Measurements from ENCODE around the gene KCTD7. TPM values are rescaled to one million over a fixed set of nuclear protein-coding genes. Genes with fewer than 3 reads are reported as not detected.
A peak's percentile ranks its signal among the peaks of the same experiment; 100 is the strongest.
"Not testable (repeated sequence)": the region's sequence is repeated elsewhere in the genome, so short reads cannot be mapped to it uniquely, and the experiment has no call there.

The KCTD7 gene
- polyA plus RNA-seq, 2 of the 4 experiments (the other 2 are of a cell fraction) = 9.7 to 10.3 TPM

DNA sequence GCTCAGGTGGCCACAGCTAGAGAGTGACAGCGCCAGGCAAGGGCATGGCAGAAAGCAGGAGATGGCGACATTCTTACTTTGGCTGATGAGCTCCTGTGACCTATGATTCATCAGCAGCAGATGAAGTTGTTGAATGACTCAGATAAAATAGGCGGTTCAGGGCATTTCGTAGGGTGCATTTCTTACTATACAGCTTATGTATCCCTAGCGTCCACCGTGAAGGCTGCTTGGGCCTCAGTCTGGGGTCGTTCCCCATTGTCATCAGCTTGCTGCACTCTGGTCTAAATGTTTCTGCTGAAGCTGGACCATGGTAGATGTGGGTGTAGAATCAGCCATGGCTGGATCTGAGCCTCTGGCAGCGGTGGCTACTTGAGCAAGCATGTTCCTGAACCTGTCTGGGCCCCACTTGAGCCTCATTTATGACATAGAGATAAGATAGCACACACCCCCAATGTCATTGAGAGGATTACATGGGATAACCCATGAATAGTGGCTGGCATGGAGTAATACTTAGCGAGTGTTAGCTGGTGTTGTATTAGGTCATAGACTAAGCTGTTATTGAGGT lies 7.4 kb downstream of the KCTD7 start:
- not testable (repeated sequence) for H3K4me3 ChIP-seq, H3K9me3 ChIP-seq
- TF ChIP-seq FOSL2 (IDR thresholded peaks at IDR 0.05) (0 out of 2 replicates have a peak, but pooled peaks have one; percentile 34), FOSL2 (CRISPR knock-in tag; IDR thresholded peaks at IDR 0.05) (peak; percentile 80)
- ATAC-seq (peak; percentile 92 to 97), DNase-seq (ENCODE audit: low read depth in 1 of 2, low spot score in 1 of 2) (peak in 1 of 2 experiments; percentile 61), FAIRE-seq (peak; percentile 98)
- ChIA-PET CTCF (interaction anchor here (1.0 to 1.1 kb wide), 2 partner anchors 19 to 79 kb away, joined by 3 to 4 read pairs; no protein-coding TSS in a partner anchor), POLR2A (interaction anchor here (2.8 kb wide), 1 partner anchor 18 kb away, joined by 10 read pairs; no protein-coding TSS in a partner anchor)
- WGBS (ENCODE audit: missing lambda C conversion rate) = 15% methylated on average over 8 of the region's 9 CpGs
- Histone ChIP-seq H3K27ac (peak overlapping the region; percentile 80 to 89), H3K4me2 (peak overlapping the region; percentile 86), H3K4me1 (peaks cover 34% of the 10 kb centered on the region)

DNA sequence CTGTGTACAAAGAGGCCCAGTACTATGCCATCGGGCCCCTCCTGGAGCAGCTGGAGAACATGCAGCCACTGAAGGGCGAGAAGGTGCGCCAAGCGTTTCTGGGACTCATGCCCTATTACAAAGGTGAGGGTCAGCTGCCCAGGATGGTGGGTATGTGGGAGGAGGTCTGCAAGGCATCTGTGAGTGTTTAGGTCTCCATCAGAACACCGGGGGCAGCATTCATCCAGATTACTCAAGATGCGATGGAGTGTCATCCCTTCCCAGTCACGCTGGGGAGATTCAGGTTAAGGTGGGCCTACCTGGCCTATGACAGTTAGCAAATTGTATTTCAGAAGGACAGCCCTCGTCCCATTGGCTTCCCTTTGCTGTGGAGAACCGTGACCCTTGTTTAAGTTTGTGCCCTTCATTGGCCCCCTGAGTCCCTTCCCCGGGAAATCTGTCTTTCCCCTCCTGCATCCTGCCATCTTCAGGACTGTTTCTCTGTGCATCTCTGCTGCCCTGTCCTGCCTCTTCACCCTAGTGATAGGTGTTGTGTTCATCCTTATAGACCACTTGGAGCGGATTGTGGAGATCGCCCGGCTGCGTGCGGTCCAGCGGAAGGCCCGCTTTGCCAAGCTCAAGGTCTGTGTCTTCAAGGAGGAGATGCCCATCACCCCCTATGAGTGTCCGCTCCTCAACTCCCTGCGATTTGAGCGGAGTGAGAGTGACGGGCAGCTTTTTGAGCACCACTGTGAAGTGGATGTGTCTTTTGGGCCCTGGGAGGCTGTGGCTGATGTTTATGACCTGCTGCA lies 9.8 kb downstream of the KCTD7 start:
- no peak for FAIRE-seq

DNA sequence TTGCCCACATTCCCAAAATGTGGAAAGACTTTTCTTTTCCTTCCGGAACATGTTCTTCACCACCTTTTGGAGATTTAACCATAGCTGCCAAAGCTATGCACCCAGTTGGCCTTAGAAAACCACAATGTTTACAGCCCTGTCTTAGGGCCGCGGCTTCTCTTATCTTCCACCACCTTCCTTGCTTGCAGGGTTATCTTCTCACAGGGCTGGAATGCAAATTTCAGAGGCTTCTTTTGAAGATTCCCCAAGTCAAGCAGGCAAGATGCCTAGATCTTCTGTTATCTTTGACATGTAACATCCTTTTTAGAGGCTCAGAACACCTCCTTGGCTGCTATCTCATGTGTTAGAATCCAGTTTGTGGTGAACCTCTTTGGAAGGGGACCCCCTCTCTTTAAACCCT lies 11.1 kb downstream of the KCTD7 start:
- FAIRE-seq (no peak), ATAC-seq (no peak), DNase-seq (ENCODE audit: low read depth in 1 of 2, low spot score in 1 of 2) (no peak)
- H3K4me3 ChIP-seq = no peak overlapping the region
- ChIA-PET CTCF (interaction anchor here (0.9 kb wide), 1 partner anchor 14 kb away, joined by 3 read pairs; no protein-coding TSS in a partner anchor), POLR2A (no interaction called here)
- no peak overlapping the region for H3K27ac ChIP-seq
- TF ChIP-seq RCOR1 (IDR thresholded peaks at IDR 0.05; ENCODE audit: low read depth, low read length) (no peak), KDM5A (IDR thresholded peaks at IDR 0.05) (no peak), NR3C1 (IDR thresholded peaks at IDR 0.05) (no peak), NFE2L2 (conservative IDR thresholded peaks at IDR 0.05; ENCODE audit: low read length) (no peak), RNF2 (IDR thresholded peaks at IDR 0.05; ENCODE audit: borderline replicate concordance, low read depth) (no peak), ZSCAN20 (CRISPR knock-in tag; IDR thresholded peaks at IDR 0.05) (no peak), JUNB (IDR thresholded peaks at IDR 0.05) (no peak), HOXB5 (CRISPR knock-in tag; IDR thresholded peaks at IDR 0.05) (no peak), MYC (IDR thresholded peaks at IDR 0.05; ENCODE audit: borderline replicate concordance, low read length) (no peak), EHF (CRISPR knock-in tag; IDR thresholded peaks at IDR 0.05) (no peak), TP53 (CRISPR knock-in tag; IDR thresholded peaks at IDR 0.05) (no peak), CEBPB (IDR thresholded peaks at IDR 0.05) (no peak), CBX8 (IDR thresholded peaks at IDR 0.05) (no peak), ZNF302 (CRISPR knock-in tag; IDR thresholded peaks at IDR 0.05) (no peak)
- TF ChIP-seq, protein P1, sequence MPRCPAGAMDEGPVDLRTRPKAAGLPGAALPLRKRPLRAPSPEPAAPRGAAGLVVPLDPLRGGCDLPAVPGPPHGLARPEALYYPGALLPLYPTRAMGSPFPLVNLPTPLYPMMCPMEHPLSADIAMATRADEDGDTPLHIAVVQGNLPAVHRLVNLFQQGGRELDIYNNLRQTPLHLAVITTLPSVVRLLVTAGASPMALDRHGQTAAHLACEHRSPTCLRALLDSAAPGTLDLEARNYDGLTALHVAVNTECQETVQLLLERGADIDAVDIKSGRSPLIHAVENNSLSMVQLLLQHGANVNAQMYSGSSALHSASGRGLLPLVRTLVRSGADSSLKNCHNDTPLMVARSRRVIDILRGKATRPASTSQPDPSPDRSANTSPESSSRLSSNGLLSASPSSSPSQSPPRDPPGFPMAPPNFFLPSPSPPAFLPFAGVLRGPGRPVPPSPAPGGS (IDR thresholded peaks at IDR 0.05) = no peak
- TF ChIP-seq, protein P2, sequence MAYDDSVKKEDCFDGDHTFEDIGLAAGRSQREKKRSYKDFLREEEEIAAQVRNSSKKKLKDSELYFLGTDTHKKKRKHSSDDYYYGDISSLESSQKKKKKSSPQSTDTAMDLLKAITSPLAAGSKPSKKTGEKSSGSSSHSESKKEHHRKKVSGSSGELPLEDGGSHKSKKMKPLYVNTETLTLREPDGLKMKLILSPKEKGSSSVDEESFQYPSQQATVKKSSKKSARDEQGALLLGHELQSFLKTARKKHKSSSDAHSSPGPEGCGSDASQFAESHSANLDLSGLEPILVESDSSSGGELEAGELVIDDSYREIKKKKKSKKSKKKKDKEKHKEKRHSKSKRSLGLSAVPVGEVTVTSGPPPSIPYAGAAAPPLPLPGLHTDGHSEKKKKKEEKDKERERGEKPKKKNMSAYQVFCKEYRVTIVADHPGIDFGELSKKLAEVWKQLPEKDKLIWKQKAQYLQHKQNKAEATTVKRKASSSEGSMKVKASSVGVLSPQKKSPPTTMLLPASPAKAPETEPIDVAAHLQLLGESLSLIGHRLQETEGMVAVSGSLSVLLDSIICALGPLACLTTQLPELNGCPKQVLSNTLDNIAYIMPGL (CRISPR knock-in tag; IDR thresholded peaks at IDR 0.05; ENCODE audit: borderline replicate concordance) = no peak
- peaks cover 30% of the 10 kb centered on the region for H3K4me1 ChIP-seq
- H3K4me2 ChIP-seq = no peak overlapping the region
- 92% methylated on average over 3 of the region's 3 CpGs for WGBS (ENCODE audit: missing lambda C conversion rate)
- no peaks in the 10 kb centered on the region for H3K9me3 ChIP-seq

More for the DNA sequence above, 9.8 kb downstream of the KCTD7 start:
- ChIA-PET CTCF (interaction anchor here (0.8 kb wide), 1 partner anchor 11 kb away, joined by 3 read pairs; no protein-coding TSS in a partner anchor), POLR2A (no interaction called here)
- Histone ChIP-seq H3K27ac (no peak overlapping the region), H3K4me1 (peaks cover 34% of the 10 kb centered on the region), H3K4me3 (no peak overlapping the region), H3K4me2 (no peak overlapping the region), H3K9me3 (no peaks in the 10 kb centered on the region)
- TF ChIP-seq SREBF2 (IDR thresholded peaks at IDR 0.05) (no peak), EHF (CRISPR knock-in tag; IDR thresholded peaks at IDR 0.05) (no peak), HOXA7 (CRISPR knock-in tag; IDR thresholded peaks at IDR 0.05) (no peak), HOXB5 (CRISPR knock-in tag; IDR thresholded peaks at IDR 0.05) (no peak), JUNB (IDR thresholded peaks at IDR 0.05) (no peak), ZNF302 (CRISPR knock-in tag; IDR thresholded peaks at IDR 0.05) (no peak), POLR2AphosphoS2 (conservative IDR thresholded peaks at IDR 0.05; ENCODE audit: low read length) (no peak), RARB (CRISPR knock-in tag; IDR thresholded peaks at IDR 0.05) (no peak), MAFK (IDR thresholded peaks at IDR 0.05; ENCODE audit: partially characterized antibody) (no peak), CBX2 (IDR thresholded peaks at IDR 0.05; ENCODE audit: borderline replicate concordance, low read depth) (no peak), TFCP2L1 (CRISPR knock-in tag; IDR thresholded peaks at IDR 0.05) (no peak)
- TF ChIP-seq, protein P2 (CRISPR knock-in tag; IDR thresholded peaks at IDR 0.05; ENCODE audit: borderline replicate concordance) = no peak
- TF ChIP-seq, protein P3, sequence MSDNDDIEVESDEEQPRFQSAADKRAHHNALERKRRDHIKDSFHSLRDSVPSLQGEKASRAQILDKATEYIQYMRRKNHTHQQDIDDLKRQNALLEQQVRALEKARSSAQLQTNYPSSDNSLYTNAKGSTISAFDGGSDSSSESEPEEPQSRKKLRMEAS (IDR thresholded peaks at IDR 0.05) = no peak
- TF ChIP-seq, protein P4, sequence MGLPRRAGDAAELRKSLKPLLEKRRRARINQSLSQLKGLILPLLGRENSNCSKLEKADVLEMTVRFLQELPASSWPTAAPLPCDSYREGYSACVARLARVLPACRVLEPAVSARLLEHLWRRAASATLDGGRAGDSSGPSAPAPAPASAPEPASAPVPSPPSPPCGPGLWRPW (IDR thresholded peaks at IDR 0.05) = no peak
- 91% methylated on average over 21 of the region's 21 CpGs for WGBS (ENCODE audit: missing lambda C conversion rate)
- ATAC-seq (no peak), DNase-seq (ENCODE audit: low read depth in 1 of 2, low spot score in 1 of 2) (no peak)
